Muscle layer of duodenum (tissue), 2 donors: ENCODE data around the gene BRSK2.

ENCODE experiments used
- H3K27ac ChIP-seq: one replicate; pipeline ENCODE4 v1.7.0; 2013; ENCODE audit warnings: mild to moderate bottlenecking, low read length
- H3K27me3 ChIP-seq: one replicate; pipeline ENCODE4 v1.7.0; 2013; ENCODE audit warnings: low read depth, mild to moderate bottlenecking, control low read depth, low read length
- H3K36me3 ChIP-seq, 2 donors: one replicate each; pipeline ENCODE4 v1.7.0; 2013; ENCODE audit warnings: low read length in 2 of 2, control low read depth in 1 of 2, mild to moderate bottlenecking in 1 of 2; ENCODE audit not compliant: insufficient read depth in 2 of 2, control insufficient read depth in 1 of 2
- H3K4me1 ChIP-seq, 2 donors: one replicate each; pipeline ENCODE4 v1.7.0; 2013; ENCODE audit warnings: low read length in 2 of 2, mild to moderate bottlenecking in 2 of 2, control low read depth in 1 of 2, moderate library complexity in 1 of 2; ENCODE audit not compliant: insufficient read depth in 2 of 2, control insufficient read depth in 1 of 2
- H3K4me3 ChIP-seq, 2 donors: one replicate each; pipeline ENCODE4 v1.7.0; 2013; ENCODE audit warnings: low read length in 2 of 2, low read depth in 1 of 2, mild to moderate bottlenecking in 1 of 2
- H3K9me3 ChIP-seq, 2 donors: one replicate each; pipeline ENCODE4 v1.7.0; 2013; ENCODE audit warnings: low read length in 2 of 2, control low read depth in 1 of 2, mild to moderate bottlenecking in 1 of 2; ENCODE audit not compliant: control insufficient read depth in 1 of 2
- donor health status: healthy.

The BRSK2 gene

GRCh38 chr11:1382831-1383607 lies 6.7 kb upstream of the BRSK2 start:
- Histone ChIP-seq H3K27me3 (no peaks in the 10 kb centered on the region), H3K4me1 (no peaks in the 10 kb centered on the region), H3K27ac (no peak overlapping the region), H3K36me3 (no peaks in the 10 kb centered on the region), H3K4me3 (peak overlapping the region; percentile 37 to 54), H3K9me3 (peaks cover 0 to 2% of the 10 kb centered on the region in 2 donors)

DNA sequence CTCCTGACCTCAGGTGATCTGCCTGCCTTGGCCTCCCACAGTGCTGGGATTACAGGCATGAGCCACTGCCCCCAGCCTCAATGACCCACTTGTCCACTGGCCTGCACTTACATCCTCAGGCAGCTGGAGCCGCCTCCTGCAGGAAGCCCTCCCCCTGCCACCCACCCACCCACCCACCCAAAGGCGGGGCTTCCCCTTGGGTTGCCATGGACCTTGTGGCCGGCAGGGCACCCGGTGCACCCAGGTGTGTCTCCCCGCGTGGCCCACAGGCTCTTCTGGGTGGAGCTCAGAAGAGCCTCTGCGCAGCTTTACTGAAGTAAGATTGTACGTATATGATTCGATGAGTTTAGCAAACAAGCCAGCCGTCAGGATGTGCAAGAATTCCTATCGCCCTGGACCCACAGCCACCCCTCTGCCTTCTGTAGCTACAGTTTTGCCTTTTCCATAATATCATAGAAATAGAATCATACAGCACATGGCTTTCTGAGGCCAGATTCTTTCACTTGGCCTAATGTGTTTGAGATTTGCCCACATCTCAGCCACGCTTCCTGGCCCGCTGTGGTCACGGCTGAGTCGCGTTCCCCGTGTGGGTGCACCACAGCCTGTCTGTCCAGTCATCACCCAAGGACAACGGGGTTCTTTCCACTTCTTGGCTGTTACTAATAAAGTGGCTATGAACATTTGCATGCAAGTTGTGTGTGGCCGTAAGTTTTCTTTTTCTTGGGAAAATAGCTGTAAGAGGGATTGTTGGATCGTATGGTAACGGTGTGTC lies 5.3 kb upstream of the BRSK2 start:
- no peaks in the 10 kb centered on the region for H3K36me3 ChIP-seq
- peaks cover 0 to 5% of the 10 kb centered on the region in 2 donors for H3K4me1 ChIP-seq
- peaks cover 0 to 2% of the 10 kb centered on the region in 2 donors for H3K9me3 ChIP-seq
- no peaks in the 10 kb centered on the region for H3K27me3 ChIP-seq
- H3K4me3 ChIP-seq: no peak overlapping the region
- H3K27ac ChIP-seq: no peak overlapping the region

DNA sequence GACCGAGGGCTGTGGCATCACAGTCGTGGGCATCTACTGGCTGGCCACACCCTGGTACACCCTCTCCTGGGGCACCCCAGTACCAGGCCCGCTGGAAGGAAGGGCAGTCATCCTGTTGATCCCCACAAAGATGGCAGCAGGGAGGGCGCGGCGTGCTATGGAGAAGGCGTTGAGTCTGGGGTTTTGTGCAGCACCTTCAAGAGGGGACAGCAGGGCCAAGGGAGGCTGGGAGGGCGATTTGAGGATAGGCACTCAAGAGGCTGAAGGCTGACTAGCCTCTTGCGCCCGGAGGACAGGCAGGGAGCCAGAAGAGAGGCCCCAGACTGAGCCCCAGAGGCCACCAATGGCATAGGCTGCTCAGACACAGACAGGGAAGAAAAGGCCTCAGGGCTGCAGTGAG lies 2.2 kb upstream of the BRSK2 start:
- H3K9me3 ChIP-seq: no peaks in the 10 kb centered on the region
- H3K27me3 ChIP-seq: peaks cover 9% of the 10 kb centered on the region
- H3K4me3 ChIP-seq: no peak overlapping the region
- H3K36me3 ChIP-seq: no peaks in the 10 kb centered on the region
- peaks cover 0 to 10% of the 10 kb centered on the region in 2 donors for H3K4me1 ChIP-seq
- no peak overlapping the region for H3K27ac ChIP-seq

GRCh38 chr11:1387961-1388762 lies 1.6 kb upstream of the BRSK2 start:
- Histone ChIP-seq H3K36me3 (no peaks in the 10 kb centered on the region), H3K4me3 (peak overlapping the region in 1 of 2 donors; percentile 70), H3K4me1 (peaks cover 0 to 10% of the 10 kb centered on the region in 2 donors), H3K27me3 (peaks cover 14% of the 10 kb centered on the region), H3K9me3 (no peaks in the 10 kb centered on the region), H3K27ac (no peak overlapping the region)

GRCh38 chr11:1388763-1389102 lies 1.0 kb upstream of the BRSK2 start:
- Histone ChIP-seq H3K36me3 (no peaks in the 10 kb centered on the region), H3K4me1 (peaks cover 0 to 10% of the 10 kb centered on the region in 2 donors), H3K27me3 (peaks cover 14% of the 10 kb centered on the region), H3K4me3 (peak overlapping the region in 1 of 2 donors; percentile 70), H3K27ac (no peak overlapping the region), H3K9me3 (no peaks in the 10 kb centered on the region)

DNA sequence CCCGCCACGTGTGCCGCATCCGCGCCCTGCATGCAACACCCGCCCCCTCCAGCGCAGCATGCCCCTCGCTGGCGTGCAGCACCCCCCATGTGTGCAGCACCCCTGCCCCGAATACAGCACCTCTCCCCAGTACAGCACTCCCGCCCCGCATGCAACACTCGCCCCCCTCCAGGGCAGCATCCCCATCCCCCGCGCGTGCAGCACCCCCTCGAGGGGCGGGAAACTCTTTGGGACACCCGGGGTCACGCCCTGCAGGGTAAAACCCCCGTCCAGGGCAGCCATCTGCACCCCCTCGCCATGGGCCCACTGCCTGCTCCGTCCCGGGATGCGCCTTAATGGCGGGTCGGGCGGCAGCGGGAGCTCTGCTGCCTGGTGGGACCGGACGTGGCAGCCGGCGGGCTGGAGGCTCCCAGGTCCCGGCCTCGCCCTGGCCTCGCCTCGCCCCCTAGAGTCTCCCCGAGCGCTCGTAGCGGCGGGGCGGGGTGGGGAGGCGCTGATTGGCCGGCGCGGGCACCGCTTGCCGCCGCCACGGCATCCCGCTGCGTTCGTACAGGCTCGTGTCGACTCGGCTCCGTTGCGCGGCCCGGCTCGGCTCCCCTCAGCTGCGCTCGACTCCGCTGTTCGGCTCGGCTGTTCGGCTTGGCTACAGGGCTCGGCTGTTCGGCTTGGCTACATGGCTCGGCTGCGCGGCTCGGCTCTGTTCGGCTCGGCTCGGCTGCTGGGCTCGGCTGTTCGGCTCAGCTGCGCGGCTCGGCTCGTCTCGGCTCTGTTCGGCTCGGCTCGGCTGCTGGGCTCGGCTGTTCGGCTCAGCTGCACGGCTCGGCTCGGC lies 417 bp upstream of the BRSK2 start:
- Histone ChIP-seq H3K4me1 (peaks cover 0 to 10% of the 10 kb centered on the region in 2 donors), H3K36me3 (no peaks in the 10 kb centered on the region), H3K4me3 (peak overlapping the region; percentile 16 to 70), H3K27me3 (peaks cover 14% of the 10 kb centered on the region), H3K9me3 (no peaks in the 10 kb centered on the region), H3K27ac (no peak overlapping the region)

DNA sequence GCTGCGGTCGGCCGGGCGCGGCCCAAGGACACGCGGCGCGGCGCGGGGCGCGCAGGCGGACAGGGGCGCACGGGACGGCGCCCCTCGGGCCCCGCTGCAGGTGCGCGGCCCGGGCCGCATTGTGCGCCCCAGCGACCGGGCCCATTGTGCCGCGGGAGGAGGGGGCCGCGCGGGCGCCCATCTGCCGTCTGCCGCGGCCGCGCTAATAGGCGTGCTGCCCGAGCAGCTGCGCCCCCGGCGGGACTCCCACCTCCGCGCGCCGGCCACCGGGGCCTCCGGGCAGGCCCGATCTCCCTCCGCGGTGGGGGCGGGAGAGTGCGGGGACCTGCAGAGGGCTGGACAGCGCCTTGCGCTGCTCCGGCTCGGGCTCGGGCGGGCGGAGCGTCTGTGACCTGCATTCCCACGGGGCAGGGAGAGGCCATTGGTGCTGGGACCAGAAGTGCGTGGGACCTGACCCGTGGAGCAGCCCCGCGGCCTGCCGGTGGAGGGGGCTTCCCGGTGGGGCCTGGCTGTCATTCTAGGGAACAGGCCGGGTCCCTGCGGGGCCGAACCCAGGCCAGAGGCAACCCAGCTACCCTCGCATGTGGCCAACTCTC lies 933 bp downstream of the BRSK2 start:
- no peaks in the 10 kb centered on the region for H3K9me3 ChIP-seq
- no peaks in the 10 kb centered on the region for H3K36me3 ChIP-seq
- H3K27me3 ChIP-seq: peaks cover 14% of the 10 kb centered on the region
- peaks cover 0 to 14% of the 10 kb centered on the region in 2 donors for H3K4me1 ChIP-seq
- no peak overlapping the region for H3K27ac ChIP-seq
- peak overlapping the region in 1 of 2 donors; percentile 47 for H3K4me3 ChIP-seq

- Histone ChIP-seq H3K9me3 (no peaks in the 10 kb centered on the region), H3K36me3 (no peaks in the 10 kb centered on the region), H3K27ac (no peak overlapping the region), H3K4me1 (peaks cover 0 to 14% of the 10 kb centered on the region in 2 donors), H3K4me3 (peak overlapping the region in 1 of 2 donors; percentile 47), H3K27me3 (peaks cover 14% of the 10 kb centered on the region)
Measured at GRCh38 chr11:1391165-1392075, 1.7 kb downstream of the BRSK2 start.

- peaks cover 14% of the 10 kb centered on the region for H3K27me3 ChIP-seq
- no peaks in the 10 kb centered on the region for H3K36me3 ChIP-seq
- H3K9me3 ChIP-seq: no peaks in the 10 kb centered on the region
- no peak overlapping the region for H3K4me3 ChIP-seq
- H3K27ac ChIP-seq: no peak overlapping the region
- H3K4me1 ChIP-seq: peaks cover 0 to 14% of the 10 kb centered on the region in 2 donors
Measured at GRCh38 chr11:1392111-1392510, 2.4 kb downstream of the BRSK2 start.
